HG02571 (cell line): ENCODE results near the gene NUAK2.
"Not testable (repeated sequence)": the region's sequence is repeated elsewhere in the genome, so short reads cannot be mapped to it uniquely, and the experiment has no call there.

Experiments
- ATAC-seq: cut with Tn5 transposase; IDR thresholded peaks from one replicate; pipeline ENCODE4 v1.9.1; 2021; ENCODE audit warnings: mild to moderate bottlenecking, moderate library complexity; ENCODE audit not compliant: unreplicated experiment

The NUAK2 gene

GRCh38 chr1:205300149-205300548 is 21.4 kb downstream of the NUAK2 start:
- ATAC-seq, result no peak

- ATAC-seq, result no peak
Measured at GRCh38 chr1:205298191-205298994, 23.2 kb downstream of the NUAK2 start.

DNA sequence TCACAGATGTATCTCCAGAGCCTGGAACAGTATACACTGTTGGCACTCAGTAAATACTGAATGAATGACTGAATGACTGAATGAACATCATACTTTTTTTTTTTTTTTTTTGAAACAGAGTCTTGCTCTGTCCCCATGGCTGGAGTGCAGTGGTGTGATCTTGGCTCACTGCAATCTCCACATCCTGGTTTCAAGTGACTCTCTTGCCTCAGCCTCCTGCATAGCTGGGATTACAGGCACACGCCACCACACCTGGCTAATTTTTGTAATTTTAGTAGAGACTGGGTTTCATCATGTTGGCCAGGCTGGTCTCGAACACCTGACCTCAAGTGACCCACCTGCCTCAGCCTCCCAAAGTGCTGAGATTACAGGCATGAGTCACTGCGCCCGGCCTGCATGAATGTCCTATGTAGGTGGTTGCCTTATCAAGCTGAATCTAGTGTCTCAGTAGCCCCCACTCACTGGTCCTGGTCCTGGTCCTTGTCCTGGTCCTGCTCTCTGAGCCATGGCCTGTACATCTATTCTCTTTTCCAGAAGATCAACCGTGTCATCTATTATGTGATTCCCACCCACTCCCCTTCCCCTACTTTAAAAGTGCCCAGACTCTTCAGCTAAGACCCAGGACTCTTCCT is 23.9 kb downstream of the NUAK2 start:
- ATAC-seq, result not testable (repeated sequence)

- ATAC-seq, result no peak
Measured at GRCh38 chr1:205296154-205296553, 25.4 kb downstream of the NUAK2 start.

- no peak for ATAC-seq
Measured at GRCh38 chr1:205294934-205295333, 26.6 kb downstream of the NUAK2 start.

GRCh38 chr1:205294175-205294917 is 27.2 kb downstream of the NUAK2 start:
- ATAC-seq, result no peak

- ATAC-seq, result no peak
Measured at GRCh38 chr1:205293350-205294074, 28.0 kb downstream of the NUAK2 start.

DNA sequence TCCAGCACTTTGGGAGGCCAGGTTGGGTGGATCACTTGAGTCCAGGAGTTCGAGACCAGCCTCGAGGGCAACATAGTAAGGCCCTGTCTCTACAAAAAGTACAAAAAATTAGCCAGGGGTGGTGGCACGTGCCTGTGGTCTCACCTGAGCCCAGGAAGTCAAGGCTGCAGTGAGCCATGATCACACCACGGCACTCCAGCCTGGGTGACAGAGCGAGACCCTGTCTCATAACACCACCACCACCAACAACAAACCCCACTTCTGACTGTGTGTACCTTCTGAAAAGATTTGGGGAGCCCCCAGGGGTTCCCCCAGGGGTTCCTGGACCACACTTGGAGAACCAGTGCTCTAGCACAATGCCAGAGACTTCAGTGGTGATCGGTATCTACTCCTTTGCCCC is 29.9 kb downstream of the NUAK2 start:
- ATAC-seq, result no peak

GRCh38 chr1:205287767-205288559 is 33.6 kb downstream of the NUAK2 start:
- ATAC-seq, result peak; percentile 77

- ATAC-seq, result no peak
Measured at GRCh38 chr1:205287076-205287475, 34.5 kb downstream of the NUAK2 start.

DNA sequence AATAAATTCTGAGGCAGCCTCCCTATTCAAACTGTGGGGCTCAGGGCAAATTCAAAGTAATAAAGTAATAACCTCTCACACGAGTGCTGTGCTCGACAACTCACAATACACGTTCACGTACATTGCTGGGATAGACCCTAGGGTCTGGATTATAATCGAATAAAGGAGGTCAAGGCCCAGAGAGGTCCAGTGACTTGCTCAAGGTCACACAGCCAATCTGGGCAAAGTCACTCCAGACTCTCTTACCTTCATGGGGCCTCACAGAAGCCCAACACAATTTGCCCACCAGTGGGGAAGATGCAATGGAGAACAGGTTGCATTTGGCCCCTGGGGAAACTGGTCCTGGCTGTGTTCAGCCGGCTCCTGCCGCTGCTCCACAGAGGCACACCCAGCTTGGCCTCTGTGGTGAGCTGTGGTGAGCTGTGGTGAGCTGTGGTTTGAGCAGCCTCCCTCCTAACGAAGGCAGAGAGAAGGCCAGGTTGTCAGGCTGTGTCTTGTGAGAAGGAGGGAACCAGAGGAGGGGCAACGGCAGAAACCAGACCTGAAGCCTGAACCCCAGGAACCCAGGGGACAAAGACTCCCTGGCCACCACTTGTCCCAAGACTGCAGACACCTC is 35.1 kb downstream of the NUAK2 start:
- ATAC-seq, result peak; percentile 29

- peak; percentile 31 for ATAC-seq
Measured at GRCh38 chr1:205285381-205286101, 36.0 kb downstream of the NUAK2 start.

DNA sequence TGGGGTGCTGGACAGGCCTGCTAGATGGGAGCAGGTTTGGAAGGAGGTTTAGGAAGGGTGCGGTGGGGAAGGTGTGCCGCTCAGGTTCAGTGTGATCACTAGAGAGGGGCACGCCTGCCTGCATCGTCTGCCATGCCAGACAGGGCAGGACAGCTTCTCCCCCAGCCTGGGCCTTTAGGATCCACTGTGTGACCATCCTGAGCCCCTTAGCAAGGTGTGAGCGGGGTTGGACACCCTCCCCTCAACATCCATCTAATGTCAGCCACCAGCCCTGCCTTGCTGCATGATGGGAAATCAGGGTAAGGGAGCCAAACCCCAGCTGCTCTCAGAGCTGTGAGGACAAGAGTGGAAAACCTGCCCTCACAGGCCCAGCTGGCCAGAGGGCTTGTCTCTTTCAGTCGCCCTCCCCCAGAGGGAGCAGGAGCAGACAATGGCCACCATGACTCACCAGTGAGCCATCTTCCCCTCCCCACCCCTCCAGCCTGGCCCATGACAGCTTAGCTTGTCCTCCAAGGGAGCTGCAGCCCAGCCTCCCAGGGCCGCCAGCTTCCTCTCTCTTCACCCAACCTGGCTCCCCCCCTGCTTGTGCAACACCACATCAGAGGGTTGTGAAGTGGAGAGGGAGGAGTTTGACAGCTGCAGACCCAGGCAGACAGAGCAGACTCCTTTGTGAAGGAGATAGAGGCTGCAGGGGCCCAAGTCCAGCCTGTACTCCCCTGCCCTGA is 37.0 kb downstream of the NUAK2 start:
- no peak for ATAC-seq

DNA sequence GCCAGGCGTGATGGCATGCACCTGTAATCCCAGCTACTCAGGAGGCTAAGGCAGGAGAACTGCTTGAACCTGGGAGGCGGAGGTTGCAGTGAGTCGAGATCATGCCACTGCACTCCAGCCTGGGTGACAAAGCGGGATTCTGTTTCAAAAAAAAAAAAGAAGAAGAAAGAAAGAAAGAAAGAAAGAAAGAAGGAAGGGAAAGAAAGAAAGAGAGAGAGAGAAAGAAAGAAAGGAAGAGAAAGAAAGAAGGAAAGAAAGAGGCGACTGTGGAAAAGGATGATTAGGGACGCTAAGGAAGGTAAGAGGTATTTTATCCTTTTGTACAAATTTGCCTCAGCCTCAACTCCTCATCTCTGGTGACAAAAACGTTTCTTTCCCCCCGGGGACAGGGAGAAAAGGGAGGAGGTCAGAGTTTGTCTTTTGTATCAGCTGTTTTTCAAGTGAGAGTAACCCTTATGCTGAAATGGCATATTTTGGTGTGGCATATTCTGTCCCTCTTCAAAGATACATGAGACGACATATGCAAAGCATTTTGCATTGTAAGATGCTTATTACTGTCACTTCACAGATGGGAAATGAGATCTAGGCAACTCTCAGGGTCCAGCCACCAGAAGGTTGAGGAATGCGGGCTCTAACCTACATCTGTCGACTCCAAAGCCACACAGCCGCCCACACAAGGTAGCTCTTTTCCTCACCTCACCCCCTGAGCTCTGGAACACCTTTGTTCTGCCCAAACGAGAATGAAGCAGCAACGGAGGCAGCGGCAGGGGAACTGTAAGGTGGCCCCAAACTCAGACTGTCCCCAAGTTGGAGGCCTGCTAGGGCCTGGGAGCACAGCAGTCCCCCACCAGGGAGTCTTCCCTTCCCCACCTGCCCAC is 38.0 kb downstream of the NUAK2 start:
- no peak for ATAC-seq

GRCh38 chr1:205280666-205281395 is 40.7 kb downstream of the NUAK2 start:
- not testable (repeated sequence) for ATAC-seq

GRCh38 chr1:205279986-205280385 is 41.6 kb downstream of the NUAK2 start:
- ATAC-seq, result no peak

DNA sequence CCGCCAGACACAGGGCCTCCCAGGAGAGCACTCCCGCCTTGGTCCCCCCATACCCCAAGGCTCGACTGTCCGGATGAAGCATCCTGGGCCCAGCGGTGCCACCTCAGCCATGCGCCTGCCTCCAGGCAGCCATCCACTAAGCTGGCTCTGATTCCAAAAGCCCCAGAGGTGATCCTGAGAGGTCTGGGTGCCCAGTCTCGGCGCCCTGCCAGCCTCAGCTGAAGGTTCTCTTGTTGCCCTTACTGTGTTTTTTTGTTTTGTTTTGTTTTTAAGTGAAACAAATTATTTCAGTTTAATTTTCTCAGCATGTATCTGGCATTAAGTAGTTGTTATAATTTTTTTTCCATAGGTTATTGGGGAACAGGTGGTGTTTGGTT is 44.9 kb downstream of the NUAK2 start:
- no peak for ATAC-seq
